ENCODE data around the gene NUP93. TPM values are rescaled to one million over a fixed set of nuclear protein-coding genes. Genes with fewer than 3 reads are reported as not detected.
A peak's percentile ranks its signal among the peaks of the same experiment; 100 is the strongest.

NUP93 gene
- total RNA-seq, 5 donors from 2014 or later (not counting 1 experiment from before 2014, with no cell fraction given): 52.6 to 72.4 (median 60.5) TPM

DNA sequence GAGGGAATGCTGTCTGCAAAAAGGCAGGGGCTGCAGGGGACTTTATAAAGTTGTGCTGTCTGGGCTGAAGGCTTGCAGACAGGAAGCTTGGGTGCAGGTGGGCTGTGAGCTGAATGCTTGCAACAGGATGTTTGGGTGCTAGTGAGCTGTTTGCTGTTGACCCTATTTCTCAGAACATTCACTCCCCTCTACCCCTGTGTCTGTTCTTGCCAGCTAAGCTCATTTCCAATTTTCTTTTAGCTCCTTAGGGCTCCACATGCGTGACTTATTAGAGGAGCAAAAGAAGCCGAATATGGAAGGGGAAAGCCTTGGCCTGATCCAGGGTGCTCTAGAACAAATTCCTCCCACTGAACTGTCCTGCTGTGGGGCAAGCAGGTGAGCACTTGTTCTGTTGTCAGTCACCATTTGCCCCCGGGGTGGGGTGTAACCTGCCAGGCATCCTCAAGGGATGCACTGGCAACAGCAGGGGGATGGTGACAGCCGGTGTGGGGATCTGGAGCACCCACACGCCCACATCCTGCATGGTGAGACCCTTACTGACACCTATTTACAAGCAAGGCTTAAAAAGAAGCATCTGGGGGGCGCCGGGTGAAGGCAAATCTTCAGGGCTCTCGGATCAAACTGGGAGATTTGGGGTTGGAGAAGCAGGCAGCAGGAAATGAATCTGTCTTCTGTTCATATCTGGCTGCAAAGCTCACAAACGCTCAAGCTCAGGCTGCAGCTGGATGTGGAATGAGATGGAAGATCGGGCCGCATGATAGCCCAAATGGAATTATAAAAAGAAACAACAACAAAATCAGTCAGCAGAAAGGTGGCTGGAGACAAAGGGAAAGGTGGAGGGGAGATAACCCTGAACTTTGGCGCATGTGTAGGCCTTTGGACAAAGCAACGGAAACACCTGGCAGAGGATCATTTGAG, 21.1 kb upstream of the NUP93 start:
- Histone ChIP-seq H3K27me3 (replicated peaks in 1 of 2; ENCODE audit: control insufficient read depth in 2 of 2, extremely low read depth in 1 of 2, insufficient read depth in 2 of 2, low read length in 1 of 2) (no peaks in the 10 kb centered on the region), H3K4me3 (ENCODE audit: control insufficient read depth in 1 of 2, extremely low read depth in 1 of 2, low read length in 1 of 2) (peak overlapping the region; percentile 41 to 48), H3K27ac (ENCODE audit: low read length) (peak overlapping the region; percentile 63), H3K4me1 (ENCODE audit: control insufficient read depth in 1 of 2, extremely low read depth in 1 of 2, insufficient read depth in 2 of 2, low read length in 2 of 2) (peaks cover 14 to 31% of the 10 kb centered on the region in 2 experiments), H3K9me3 (no peaks in the 10 kb centered on the region), H3K36me3 (ENCODE audit: control insufficient read depth in 2 of 2, extremely low read depth in 1 of 2, insufficient read depth in 1 of 2, low read length in 1 of 2) (no peaks in the 10 kb centered on the region)
- peaks cover 36 to 48% (median 43%) of the 10 kb centered on the region in 3 donors for H3K4me1 Mint-ChIP-seq
- peak overlapping the region; percentile 76 to 95 (median 80) for H3K4me3 Mint-ChIP-seq
- no peaks in the 10 kb centered on the region for H3K36me3 Mint-ChIP-seq
- H3K27me3 Mint-ChIP-seq: no peaks in the 10 kb centered on the region
- no peaks in the 10 kb centered on the region for H3K9me3 Mint-ChIP-seq
- ATAC-seq (replicated peaks in 1 of 4): peak; percentile 93 to 95 (median 95)
- CTCF ChIA-PET: interaction anchor here (0.6 to 1.4 kb wide), 6 partner anchors 8 to 213 kb away, joined by 3 to 6 read pairs (median 4); no protein-coding TSS in a partner anchor
- 35% methylated on average over 4 of the region's 13 CpGs for WGBS (ENCODE audit: insufficient coverage)
- peak overlapping the region; percentile 94 to 97 for H3K27ac Mint-ChIP-seq
- POLR2A ChIA-PET: interaction anchor here (0.6 to 0.7 kb wide), 2 partner anchors 70 to 312 kb away, joined by 3 read pairs; no protein-coding TSS in a partner anchor
- DNase-seq: peak in 33 of 35 experiments; percentile 10 to 67 (median 38)

DNA sequence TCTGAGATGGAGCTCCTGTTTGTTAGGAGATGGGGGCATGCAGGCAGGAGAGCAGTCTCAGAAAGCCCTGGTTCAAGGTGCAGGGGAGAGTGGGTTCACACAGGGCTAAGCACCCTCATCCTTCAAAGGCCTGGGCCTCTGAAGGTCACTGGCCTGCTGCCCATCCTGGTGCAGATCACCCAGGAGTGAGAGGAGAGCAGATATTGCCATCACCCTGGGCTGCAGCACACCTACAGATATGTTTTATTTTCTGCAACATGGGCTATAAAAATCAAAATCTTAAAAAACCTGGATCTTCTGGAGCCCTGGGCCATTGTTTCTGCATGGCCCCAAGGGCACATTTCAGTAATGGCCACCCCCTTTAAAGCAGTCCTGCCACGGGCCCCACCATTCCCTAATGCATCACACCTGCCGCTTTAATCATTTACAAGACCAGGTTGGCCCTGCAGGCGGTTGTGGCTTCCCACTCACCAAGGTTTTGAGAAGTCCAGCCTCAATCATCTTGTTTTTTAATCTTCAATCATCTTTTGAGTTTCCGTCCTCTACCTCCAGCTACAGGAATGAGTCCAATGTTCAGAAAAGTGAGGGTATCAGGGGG, 20.4 kb upstream of the NUP93 start:
- no peaks in the 10 kb centered on the region for H3K9me3 Mint-ChIP-seq
- no peaks in the 10 kb centered on the region for H3K36me3 Mint-ChIP-seq
- Histone ChIP-seq H3K9me3 (no peaks in the 10 kb centered on the region), H3K27me3 (replicated peaks in 1 of 2; ENCODE audit: control insufficient read depth in 2 of 2, extremely low read depth in 1 of 2, insufficient read depth in 2 of 2, low read length in 1 of 2) (no peaks in the 10 kb centered on the region), H3K4me1 (ENCODE audit: control insufficient read depth in 1 of 2, extremely low read depth in 1 of 2, insufficient read depth in 2 of 2, low read length in 2 of 2) (peaks cover 14 to 31% of the 10 kb centered on the region in 2 experiments), H3K4me3 (ENCODE audit: control insufficient read depth in 1 of 2, extremely low read depth in 1 of 2, low read length in 1 of 2) (peak overlapping the region; percentile 41 to 48), H3K27ac (ENCODE audit: low read length) (peak overlapping the region; percentile 63), H3K36me3 (ENCODE audit: control insufficient read depth in 2 of 2, extremely low read depth in 1 of 2, insufficient read depth in 1 of 2, low read length in 1 of 2) (no peaks in the 10 kb centered on the region)
- peak overlapping the region; percentile 76 to 95 (median 80) for H3K4me3 Mint-ChIP-seq
- H3K4me1 Mint-ChIP-seq: peaks cover 36 to 48% (median 43%) of the 10 kb centered on the region in 3 donors
- WGBS (ENCODE audit: insufficient coverage): no CpG with 5 or more reads among the region's 4 CpGs
- ChIA-PET CTCF (interaction anchor here in 1 of 2 donors (0.6 kb wide), 2 partner anchors 75 to 212 kb away, joined by 3 to 4 read pairs; no protein-coding TSS in a partner anchor), POLR2A (interaction anchor here in 1 of 2 donors (0.7 kb wide), 1 partner anchor 69 kb away, joined by 3 read pairs; no protein-coding TSS in a partner anchor)
- ATAC-seq (replicated peaks in 1 of 4) (no peak), DNase-seq (no peak)
- peak overlapping the region; percentile 94 to 97 for H3K27ac Mint-ChIP-seq
- H3K27me3 Mint-ChIP-seq: no peaks in the 10 kb centered on the region

DNA sequence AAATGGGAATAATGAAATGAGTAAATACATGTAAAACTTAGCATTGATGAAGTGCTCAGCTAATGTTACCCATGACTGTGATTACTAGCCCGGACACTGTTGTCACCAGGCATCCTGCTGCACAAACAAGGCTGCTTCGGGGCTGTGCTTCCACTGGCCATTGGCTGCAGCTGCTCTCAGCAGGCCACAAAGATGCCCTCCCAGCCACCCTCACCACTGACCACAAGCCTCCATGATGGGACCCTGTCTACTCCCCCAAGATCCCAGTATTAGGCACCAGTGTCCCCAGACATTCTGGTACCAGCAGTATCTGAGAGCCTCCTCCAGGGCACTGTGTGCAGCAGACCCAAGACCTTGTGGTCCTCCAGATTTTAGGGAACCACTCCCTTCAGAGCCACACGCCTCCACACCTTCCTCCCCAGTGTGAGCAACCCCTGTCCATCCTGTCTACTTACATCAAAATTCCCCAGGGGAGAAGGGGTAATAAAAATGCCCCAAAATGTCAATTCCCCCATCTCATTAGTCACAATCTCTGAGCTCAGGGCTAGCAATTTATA, 19.7 kb upstream of the NUP93 start:
- ChIA-PET CTCF (no interaction called here), POLR2A (interaction anchor here in 1 of 2 donors (0.6 kb wide), 1 partner anchor 135 kb away, joined by 3 read pairs; no protein-coding TSS in a partner anchor)
- Mint-ChIP-seq H3K36me3 (no peaks in the 10 kb centered on the region), H3K27me3 (no peaks in the 10 kb centered on the region), H3K27ac (peak overlapping the region; percentile 94 to 97), H3K9me3 (no peaks in the 10 kb centered on the region), H3K4me1 (peaks cover 36 to 48% (median 43%) of the 10 kb centered on the region in 3 donors), H3K4me3 (peak overlapping the region; percentile 18 to 95 (median 76))
- Histone ChIP-seq H3K36me3 (ENCODE audit: control insufficient read depth in 2 of 2, extremely low read depth in 1 of 2, insufficient read depth in 1 of 2, low read length in 1 of 2) (no peaks in the 10 kb centered on the region), H3K4me3 (ENCODE audit: control insufficient read depth in 1 of 2, extremely low read depth in 1 of 2, low read length in 1 of 2) (peak overlapping the region in 1 of 2 donors; percentile 48), H3K9me3 (no peaks in the 10 kb centered on the region), H3K27me3 (replicated peaks in 1 of 2; ENCODE audit: control insufficient read depth in 2 of 2, extremely low read depth in 1 of 2, insufficient read depth in 2 of 2, low read length in 1 of 2) (no peaks in the 10 kb centered on the region), H3K27ac (ENCODE audit: low read length) (peak overlapping the region; percentile 63), H3K4me1 (ENCODE audit: control insufficient read depth in 1 of 2, extremely low read depth in 1 of 2, insufficient read depth in 2 of 2, low read length in 2 of 2) (peaks cover 14 to 31% of the 10 kb centered on the region in 2 experiments)
- ATAC-seq (replicated peaks in 1 of 4): no peak
- DNase-seq: no peak
- 94% methylated on average over 2 of the region's 3 CpGs for WGBS (ENCODE audit: insufficient coverage)

DNA sequence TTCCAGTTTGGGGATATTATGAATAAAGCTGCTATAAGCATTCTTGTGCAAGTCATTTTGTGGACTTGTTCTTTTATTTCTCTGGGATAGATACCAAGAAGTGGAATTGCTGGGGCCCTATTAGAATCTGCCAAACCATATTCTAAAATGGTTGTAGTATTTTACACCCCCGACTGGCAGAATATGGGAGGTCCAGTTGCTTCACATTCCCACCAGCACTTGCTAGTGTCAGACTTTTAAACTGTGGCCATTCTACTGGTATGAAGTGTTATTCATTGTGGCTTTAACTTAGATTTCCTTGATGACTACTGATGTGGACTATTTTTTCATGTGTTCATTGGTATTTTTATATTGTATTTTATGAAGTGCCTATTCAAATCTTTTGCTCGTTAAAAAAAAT, 18.1 kb upstream of the NUP93 start:
- no peak overlapping the region for H3K4me3 ChIP-seq (ENCODE audit: control insufficient read depth in 1 of 2, extremely low read depth in 1 of 2, low read length in 1 of 2)
- peak overlapping the region in 1 of 2 donors; percentile 69 for H3K27ac Mint-ChIP-seq
- ChIA-PET POLR2A (no interaction called here), CTCF (no interaction called here)
- peak overlapping the region in 1 of 3 donors; percentile 5 for H3K4me3 Mint-ChIP-seq
- H3K36me3 ChIP-seq (ENCODE audit: control insufficient read depth in 2 of 2, extremely low read depth in 1 of 2, insufficient read depth in 1 of 2, low read length in 1 of 2): no peaks in the 10 kb centered on the region
- H3K27ac ChIP-seq (ENCODE audit: low read length): no peak overlapping the region
- no peaks in the 10 kb centered on the region for H3K9me3 ChIP-seq
- no CpG with 5 or more reads among the region's 2 CpGs for WGBS (ENCODE audit: insufficient coverage)
- H3K27me3 Mint-ChIP-seq: no peaks in the 10 kb centered on the region
- no peaks in the 10 kb centered on the region for H3K9me3 Mint-ChIP-seq
- peaks cover 36 to 48% (median 40%) of the 10 kb centered on the region in 3 donors for H3K4me1 Mint-ChIP-seq
- no peak for DNase-seq
- ATAC-seq (replicated peaks in 1 of 4): no peak
- H3K36me3 Mint-ChIP-seq: no peaks in the 10 kb centered on the region
- no peaks in the 10 kb centered on the region for H3K27me3 ChIP-seq (replicated peaks in 1 of 2; ENCODE audit: control insufficient read depth in 2 of 2, extremely low read depth in 1 of 2, insufficient read depth in 2 of 2, low read length in 1 of 2)
- H3K4me1 ChIP-seq (ENCODE audit: control insufficient read depth in 1 of 2, extremely low read depth in 1 of 2, insufficient read depth in 2 of 2, low read length in 2 of 2): peaks cover 14 to 31% of the 10 kb centered on the region in 2 experiments

DNA sequence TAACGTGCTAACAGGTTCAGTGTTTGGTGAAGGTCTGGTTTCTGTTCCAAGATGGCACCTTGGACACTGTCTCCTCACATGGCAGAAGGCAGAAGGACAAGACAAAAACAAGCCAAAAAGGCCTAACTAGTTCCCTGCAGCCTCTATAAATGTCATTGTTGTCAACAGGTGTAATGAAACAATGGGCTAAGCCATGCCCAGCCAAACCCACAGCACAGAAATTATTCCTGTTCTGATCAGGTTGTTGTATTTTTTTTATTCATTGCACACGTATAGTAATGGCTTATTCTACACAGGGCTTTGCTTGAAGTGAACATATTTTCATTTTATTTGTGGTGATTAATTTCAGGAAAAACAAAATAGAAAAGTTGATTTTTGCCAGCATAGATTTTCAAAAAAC, 16.1 kb upstream of the NUP93 start:
- Mint-ChIP-seq H3K4me3 (no peak overlapping the region), H3K27me3 (no peaks in the 10 kb centered on the region), H3K27ac (no peak overlapping the region), H3K9me3 (no peaks in the 10 kb centered on the region), H3K36me3 (no peaks in the 10 kb centered on the region), H3K4me1 (peaks cover 23 to 30% (median 27%) of the 10 kb centered on the region in 3 donors)
- ATAC-seq (replicated peaks in 1 of 4): no peak
- Histone ChIP-seq H3K4me1 (ENCODE audit: control insufficient read depth in 1 of 2, extremely low read depth in 1 of 2, insufficient read depth in 2 of 2, low read length in 2 of 2) (peaks cover 9 to 19% of the 10 kb centered on the region in 2 experiments), H3K27me3 (replicated peaks in 1 of 2; ENCODE audit: control insufficient read depth in 2 of 2, extremely low read depth in 1 of 2, insufficient read depth in 2 of 2, low read length in 1 of 2) (no peaks in the 10 kb centered on the region), H3K36me3 (ENCODE audit: control insufficient read depth in 2 of 2, extremely low read depth in 1 of 2, insufficient read depth in 1 of 2, low read length in 1 of 2) (no peaks in the 10 kb centered on the region), H3K27ac (ENCODE audit: low read length) (no peak overlapping the region), H3K9me3 (no peaks in the 10 kb centered on the region), H3K4me3 (ENCODE audit: control insufficient read depth in 1 of 2, extremely low read depth in 1 of 2, low read length in 1 of 2) (no peak overlapping the region)
- WGBS (ENCODE audit: insufficient coverage): 100% methylated on average over 1 of the region's 2 CpGs
- DNase-seq: no peak
- ChIA-PET CTCF (interaction anchor here in 1 of 2 donors (0.7 kb wide), 1 partner anchor 49 kb away, joined by 7 read pairs; no protein-coding TSS in a partner anchor), POLR2A (no interaction called here)

DNA sequence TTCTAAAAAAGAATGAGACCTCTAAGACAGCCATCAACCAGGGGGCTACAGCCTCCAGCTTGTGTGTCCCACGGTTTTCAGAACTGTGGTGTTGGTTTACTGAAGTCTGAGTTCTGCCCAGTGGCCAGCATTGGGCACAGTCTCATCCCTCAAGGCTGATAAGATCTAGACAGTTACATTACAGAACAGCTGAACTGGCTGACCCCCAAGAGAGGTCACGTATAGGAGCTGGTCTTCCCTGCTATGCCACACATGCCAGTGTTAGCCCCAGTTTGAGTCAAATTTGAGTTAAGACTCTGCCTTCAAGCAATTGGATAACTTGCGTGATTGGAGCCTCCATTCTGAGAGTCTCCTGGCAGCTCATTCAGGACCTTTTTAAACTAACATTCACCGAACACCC, 14.8 kb upstream of the NUP93 start:
- Mint-ChIP-seq H3K4me3 (no peak overlapping the region), H3K4me1 (peaks cover 11 to 17% (median 15%) of the 10 kb centered on the region in 3 donors), H3K9me3 (no peaks in the 10 kb centered on the region), H3K36me3 (no peaks in the 10 kb centered on the region), H3K27me3 (no peaks in the 10 kb centered on the region), H3K27ac (no peak overlapping the region)
- no peaks in the 10 kb centered on the region for H3K9me3 ChIP-seq
- H3K4me1 ChIP-seq (ENCODE audit: control insufficient read depth in 1 of 2, extremely low read depth in 1 of 2, insufficient read depth in 2 of 2, low read length in 2 of 2): peaks cover 0 to 6% of the 10 kb centered on the region in 2 experiments
- no peak overlapping the region for H3K4me3 ChIP-seq (ENCODE audit: control insufficient read depth in 1 of 2, extremely low read depth in 1 of 2, low read length in 1 of 2)
- ATAC-seq (replicated peaks in 1 of 4): no peak
- ChIA-PET CTCF (interaction anchor here in 1 of 2 donors (0.5 to 1.7 kb wide), 2 partner anchors 13 kb away, joined by 4 to 6 read pairs; no protein-coding TSS in a partner anchor), POLR2A (no interaction called here)
- no peak for DNase-seq
- no peaks in the 10 kb centered on the region for H3K36me3 ChIP-seq (ENCODE audit: control insufficient read depth in 2 of 2, extremely low read depth in 1 of 2, insufficient read depth in 1 of 2, low read length in 1 of 2)
- H3K27ac ChIP-seq (ENCODE audit: low read length): no peak overlapping the region
- H3K27me3 ChIP-seq (replicated peaks in 1 of 2; ENCODE audit: control insufficient read depth in 2 of 2, extremely low read depth in 1 of 2, insufficient read depth in 2 of 2, low read length in 1 of 2): no peaks in the 10 kb centered on the region
- WGBS (ENCODE audit: insufficient coverage): 93% methylated on average over 3 of the region's 4 CpGs

Data from T-cell (primary cell).